ENCODE measurements around the gene MAP3K10.
"Not testable (repeated sequence)": the region's sequence is repeated elsewhere in the genome, so short reads cannot be mapped to it uniquely, and the experiment has no call there.

DNA sequence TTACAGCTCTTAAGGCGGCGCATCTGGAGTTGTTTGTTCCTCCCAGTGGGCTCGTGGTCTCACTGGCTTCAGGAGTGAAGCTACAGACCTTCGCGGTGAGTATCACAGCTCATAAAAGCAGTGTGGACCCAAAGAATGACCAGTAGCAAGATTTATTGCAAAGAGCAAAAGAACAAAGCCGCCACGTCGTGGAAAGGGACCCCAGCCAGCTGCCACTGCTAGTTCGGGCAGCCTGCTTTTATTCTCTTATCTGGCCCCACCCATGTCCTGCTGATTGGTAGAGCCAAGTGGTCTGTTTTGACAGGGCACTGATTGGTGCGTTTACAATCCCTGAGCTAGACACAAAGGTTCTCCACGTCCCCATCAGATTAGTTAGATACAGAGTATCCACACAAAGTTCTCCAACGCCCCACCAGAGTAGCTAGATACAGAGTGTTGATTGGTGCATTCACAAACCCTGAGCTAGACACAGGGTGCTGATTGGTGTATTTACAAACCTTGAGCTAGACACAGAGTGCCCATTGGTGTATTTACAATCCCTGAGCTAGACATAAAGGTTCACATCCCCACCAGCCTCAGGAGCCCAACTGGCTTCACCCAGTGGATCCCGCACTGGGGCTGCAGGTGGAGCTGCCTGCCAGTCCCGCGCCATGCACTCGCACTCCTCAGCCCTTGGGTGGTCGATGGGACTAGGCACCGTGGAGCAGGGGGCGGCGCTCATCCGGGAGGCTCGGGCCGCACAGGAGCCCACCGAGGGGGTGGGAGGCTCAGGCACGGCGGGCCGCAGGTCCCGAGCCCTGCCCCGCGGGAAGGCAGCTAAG, 21.5 kb upstream of the MAP3K10 start:
- TF ChIP-seq EP300 (IDR thresholded peaks at IDR 0.05): not testable (repeated sequence)
- TF ChIP-seq, protein P1, sequence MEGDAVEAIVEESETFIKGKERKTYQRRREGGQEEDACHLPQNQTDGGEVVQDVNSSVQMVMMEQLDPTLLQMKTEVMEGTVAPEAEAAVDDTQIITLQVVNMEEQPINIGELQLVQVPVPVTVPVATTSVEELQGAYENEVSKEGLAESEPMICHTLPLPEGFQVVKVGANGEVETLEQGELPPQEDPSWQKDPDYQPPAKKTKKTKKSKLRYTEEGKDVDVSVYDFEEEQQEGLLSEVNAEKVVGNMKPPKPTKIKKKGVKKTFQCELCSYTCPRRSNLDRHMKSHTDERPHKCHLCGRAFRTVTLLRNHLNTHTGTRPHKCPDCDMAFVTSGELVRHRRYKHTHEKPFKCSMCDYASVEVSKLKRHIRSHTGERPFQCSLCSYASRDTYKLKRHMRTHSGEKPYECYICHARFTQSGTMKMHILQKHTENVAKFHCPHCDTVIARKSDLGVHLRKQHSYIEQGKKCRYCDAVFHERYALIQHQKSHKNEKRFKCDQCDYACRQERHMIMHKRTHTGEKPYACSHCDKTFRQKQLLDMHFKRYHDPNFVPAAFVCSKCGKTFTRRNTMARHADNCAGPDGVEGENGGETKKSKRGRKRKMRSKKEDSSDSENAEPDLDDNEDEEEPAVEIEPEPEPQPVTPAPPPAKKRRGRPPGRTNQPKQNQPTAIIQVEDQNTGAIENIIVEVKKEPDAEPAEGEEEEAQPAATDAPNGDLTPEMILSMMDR (IDR thresholded peaks at IDR 0.05): not testable (repeated sequence)

Measured in sigmoid colon (tissue), 4 donors.